ENCODE data around the gene BACE1-AS. TPM values are rescaled to one million over a fixed set of nuclear protein-coding genes. Genes with fewer than 3 reads are reported as not detected.

The BACE1-AS gene
- total RNA-seq, 1 experiment from 2014 or later: 13.7 TPM

GRCh38 chr11:117286588-117286987, 4.6 kb upstream of the BACE1-AS start:
- intact Hi-C loops (cut with micrococcal nuclease; ENCODE audit: unreplicated experiment): no loop called here
- H3K4me1 ChIP-seq (ENCODE audit: insufficient read depth, low read length, poor library complexity, severe bottlenecking): no peaks in the 10 kb centered on the region
- ChIA-PET POLR2A (ENCODE audit: low non-redundant PET) (no interaction called here), CTCF (no interaction called here)
- no peaks in the 10 kb centered on the region for H3K27me3 ChIP-seq (replicated peaks; ENCODE audit: insufficient read depth, low read depth, low read length, poor library complexity)
- BruUV-seq (replicated peaks): no TSS peak
- H3K27ac ChIP-seq (ENCODE audit: low read depth, low read length, poor library complexity, severe bottlenecking): no peak overlapping the region
- no peak for TF ChIP-seq EZH2 (IDR thresholded peaks at IDR 0.05; ENCODE audit: borderline replicate concordance, low read depth, low read length, poor library complexity, severe bottlenecking)
- TF ChIP-seq, protein P1, sequence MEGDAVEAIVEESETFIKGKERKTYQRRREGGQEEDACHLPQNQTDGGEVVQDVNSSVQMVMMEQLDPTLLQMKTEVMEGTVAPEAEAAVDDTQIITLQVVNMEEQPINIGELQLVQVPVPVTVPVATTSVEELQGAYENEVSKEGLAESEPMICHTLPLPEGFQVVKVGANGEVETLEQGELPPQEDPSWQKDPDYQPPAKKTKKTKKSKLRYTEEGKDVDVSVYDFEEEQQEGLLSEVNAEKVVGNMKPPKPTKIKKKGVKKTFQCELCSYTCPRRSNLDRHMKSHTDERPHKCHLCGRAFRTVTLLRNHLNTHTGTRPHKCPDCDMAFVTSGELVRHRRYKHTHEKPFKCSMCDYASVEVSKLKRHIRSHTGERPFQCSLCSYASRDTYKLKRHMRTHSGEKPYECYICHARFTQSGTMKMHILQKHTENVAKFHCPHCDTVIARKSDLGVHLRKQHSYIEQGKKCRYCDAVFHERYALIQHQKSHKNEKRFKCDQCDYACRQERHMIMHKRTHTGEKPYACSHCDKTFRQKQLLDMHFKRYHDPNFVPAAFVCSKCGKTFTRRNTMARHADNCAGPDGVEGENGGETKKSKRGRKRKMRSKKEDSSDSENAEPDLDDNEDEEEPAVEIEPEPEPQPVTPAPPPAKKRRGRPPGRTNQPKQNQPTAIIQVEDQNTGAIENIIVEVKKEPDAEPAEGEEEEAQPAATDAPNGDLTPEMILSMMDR (conservative IDR thresholded peaks at IDR 0.05; ENCODE audit: low read depth, low read length): no peak
- H3K9me3 ChIP-seq (ENCODE audit: low read depth, low read length, poor library complexity, severe bottlenecking): no peaks in the 10 kb centered on the region
- DNase-seq (ENCODE audit: low spot score): no peak
- H3K4me3 ChIP-seq (ENCODE audit: low read depth, low read length, poor library complexity, severe bottlenecking): no peak overlapping the region
- H3K36me3 ChIP-seq (ENCODE audit: insufficient read depth, low read length, poor library complexity, severe bottlenecking): peaks cover 44% of the 10 kb centered on the region

DNA sequence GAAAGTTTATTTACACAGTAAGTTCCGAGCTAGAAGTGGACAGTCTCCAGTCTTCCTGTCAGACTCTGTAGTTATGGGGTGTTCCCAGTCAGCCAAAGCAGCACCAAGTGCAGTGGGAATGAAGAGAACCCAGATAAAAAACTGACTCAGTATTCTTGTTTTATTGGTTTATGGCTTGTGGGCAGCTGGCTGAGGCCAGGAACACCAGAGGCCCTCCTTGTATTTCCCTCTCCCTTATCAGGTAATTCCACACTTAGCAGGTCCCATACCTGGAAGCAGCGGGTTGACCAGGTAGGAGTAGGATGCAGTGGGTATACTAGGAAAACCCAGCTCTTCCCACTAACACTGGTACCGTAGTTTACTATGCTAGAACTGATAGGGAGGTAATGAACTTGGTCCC, 3.5 kb upstream of the BACE1-AS start:
- Histone ChIP-seq H3K4me1 (ENCODE audit: insufficient read depth, low read length, poor library complexity, severe bottlenecking) (no peaks in the 10 kb centered on the region), H3K27me3 (replicated peaks; ENCODE audit: insufficient read depth, low read depth, low read length, poor library complexity) (no peaks in the 10 kb centered on the region), H3K27ac (ENCODE audit: low read depth, low read length, poor library complexity, severe bottlenecking) (no peak overlapping the region), H3K4me3 (ENCODE audit: low read depth, low read length, poor library complexity, severe bottlenecking) (no peak overlapping the region), H3K9me3 (ENCODE audit: low read depth, low read length, poor library complexity, severe bottlenecking) (no peaks in the 10 kb centered on the region), H3K36me3 (ENCODE audit: insufficient read depth, low read length, poor library complexity, severe bottlenecking) (peaks cover 40% of the 10 kb centered on the region)
- no peak for DNase-seq (ENCODE audit: low spot score)
- POLR2A ChIA-PET (ENCODE audit: low non-redundant PET): no interaction called here
- BruUV-seq (replicated peaks): no TSS peak
- intact Hi-C loops (cut with micrococcal nuclease; ENCODE audit: unreplicated experiment): no loop called here
- no peak for TF ChIP-seq EZH2 (IDR thresholded peaks at IDR 0.05; ENCODE audit: borderline replicate concordance, low read depth, low read length, poor library complexity, severe bottlenecking)
- TF ChIP-seq, protein P1 (conservative IDR thresholded peaks at IDR 0.05; ENCODE audit: low read depth, low read length): no peak
- CTCF ChIA-PET: no interaction called here

DNA sequence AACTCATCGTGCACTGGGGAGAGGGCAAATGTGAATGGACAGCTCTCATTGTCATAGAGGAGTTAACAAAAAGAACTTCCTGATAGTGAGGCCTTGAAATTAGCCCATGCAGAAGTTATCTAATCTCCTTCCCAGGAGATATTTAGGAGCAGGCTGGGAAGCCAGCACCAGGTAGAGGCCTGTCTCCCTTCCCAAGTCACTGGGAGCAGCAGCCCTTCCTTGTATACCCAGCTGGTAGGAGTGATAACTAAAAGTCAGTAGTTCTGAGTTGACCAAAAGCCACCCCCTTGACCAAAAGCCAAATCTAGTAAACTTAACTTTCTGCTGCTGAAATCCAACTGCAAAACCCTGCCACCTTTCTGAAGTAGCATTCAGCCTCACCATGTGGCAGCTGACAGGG, 1.4 kb upstream of the BACE1-AS start:
- Histone ChIP-seq H3K9me3 (ENCODE audit: low read depth, low read length, poor library complexity, severe bottlenecking) (no peaks in the 10 kb centered on the region), H3K4me3 (ENCODE audit: low read depth, low read length, poor library complexity, severe bottlenecking) (no peak overlapping the region), H3K27ac (ENCODE audit: low read depth, low read length, poor library complexity, severe bottlenecking) (no peak overlapping the region), H3K4me1 (ENCODE audit: insufficient read depth, low read length, poor library complexity, severe bottlenecking) (no peaks in the 10 kb centered on the region), H3K27me3 (replicated peaks; ENCODE audit: insufficient read depth, low read depth, low read length, poor library complexity) (no peaks in the 10 kb centered on the region), H3K36me3 (ENCODE audit: insufficient read depth, low read length, poor library complexity, severe bottlenecking) (peaks cover 30% of the 10 kb centered on the region)
- POLR2A ChIA-PET (ENCODE audit: low non-redundant PET): no interaction called here
- TF ChIP-seq, protein P1 (conservative IDR thresholded peaks at IDR 0.05; ENCODE audit: low read depth, low read length): no peak
- no peak for TF ChIP-seq EZH2 (IDR thresholded peaks at IDR 0.05; ENCODE audit: borderline replicate concordance, low read depth, low read length, poor library complexity, severe bottlenecking)
- intact Hi-C loops (cut with micrococcal nuclease; ENCODE audit: unreplicated experiment): no loop called here
- CTCF ChIA-PET: no interaction called here
- no TSS peak for BruUV-seq (replicated peaks)
- DNase-seq (ENCODE audit: low spot score): no peak

Measured in A673 (cell line).